ENCODE results near the gene AGO3.

The AGO3 gene

GRCh38 chr1:36119456-36119855, 188.6 kb downstream of the AGO3 start:
- no peaks in the 10 kb centered on the region for H3K9me3 Mint-ChIP-seq (ENCODE audit: low read depth)
- H3K27me3 Mint-ChIP-seq, result peaks cover 9% of the 10 kb centered on the region
- no peak overlapping the region for H3K27ac Mint-ChIP-seq
- no peaks in the 10 kb centered on the region for H3K36me3 Mint-ChIP-seq
- peaks cover 16% of the 10 kb centered on the region for H3K4me1 Mint-ChIP-seq (ENCODE audit: low read depth)
- no peak overlapping the region for H3K4me3 Mint-ChIP-seq
